Measurements from ENCODE around the gene DNAH8.

GRCh38 chr6:38673397-38674165 is 41.5 kb upstream of the DNAH8 start:
- TF ChIP-seq EZH2 (IDR thresholded peaks at IDR 0.05): no peak
- no peak for TF ChIP-seq CTCF (IDR thresholded peaks at IDR 0.05 in 2 of 3, conservative IDR thresholded peaks at IDR 0.05 in 1 of 3; ENCODE audit: borderline replicate concordance in 1 of 3, insufficient read depth in 1 of 3, low read depth in 2 of 3, low read length in 2 of 3)
- TF ChIP-seq EZH2phosphoT487 (IDR thresholded peaks at IDR 0.05; ENCODE audit: borderline replicate concordance): no peak
